Mucosa of descending colon (tissue), 3 donors: ENCODE data around the gene ATP2B3. TPM values are rescaled to one million over a fixed set of nuclear protein-coding genes. Genes with fewer than 3 reads are reported as not detected.

Experiments used
- ATAC-seq: fragments of 200-7000 bp; cut with Tn5 transposase; one replicate; pipeline ENCODE4 v1.9.1; 2020; ENCODE audit warnings: mild to moderate bottlenecking, moderate library complexity
- DNase-seq, 3 donors: peaks; one replicate each; pipeline ENCODE4 v3.0.0-alpha.2; 2020
- H3K36me3 ChIP-seq: fragments of 200-600 bp; one replicate; pipeline ENCODE4 v1.8.0; 2021; ENCODE audit warnings: low read depth, mild to moderate bottlenecking
- H3K4me1 ChIP-seq: fragments of 200-600 bp; one replicate; pipeline ENCODE4 v1.8.0; 2021; ENCODE audit warnings: low read depth, mild to moderate bottlenecking
- H3K4me3 ChIP-seq: fragments of 200-600 bp; one replicate; pipeline ENCODE4 v1.8.0; 2021; ENCODE audit warnings: mild to moderate bottlenecking
- H3K9me3 ChIP-seq: fragments of 200-600 bp; one replicate; pipeline ENCODE4 v1.8.0; 2021; ENCODE audit warnings: mild to moderate bottlenecking
- intact Hi-C, 2 donors: fragments of 100-400 bp; cut with DNase I in 1 of 2; cut with micrococcal nuclease in 1 of 2; formaldehyde crosslinking; loops; one replicate each; pipeline versions ENCODE4 v1.11.0 to v1.11.1; 2022; cut with DNase I, micrococcal nuclease
- total RNA-seq, 3 donors: library from RNA; stranded (reverse); fragmentation: NEBNext Ultra II Directional in 2 of 3; extraction: Animal tissue kit (Norgen Biotek cat#: 25700) in 2 of 3; gene quantifications; one replicate each; pipeline versions ENCODE4 v1.2.1 to v1.2.4, GENCODE V29; 2021 to 2023
- TF ChIP-seq, protein P1 (sequence below): fragments of 200-600 bp; IDR thresholded peaks from one replicate; pipeline ENCODE4 v1.8.0; 2022; ENCODE audit warnings: antibody characterized with exemption, mild to moderate bottlenecking
- donor health status: DM: no; HTN: no; CAD: no; lungs with moderate emphysema.
- donor health status: DM: no; HTN: no; CAD: no.
- donor health status: DM: no; HTN: yes; CAD: no.

Gene ATP2B3
- total RNA-seq, 3 donors from 2014 or later, result 0.07 to 1.1 TPM; not detected in 1

DNA sequence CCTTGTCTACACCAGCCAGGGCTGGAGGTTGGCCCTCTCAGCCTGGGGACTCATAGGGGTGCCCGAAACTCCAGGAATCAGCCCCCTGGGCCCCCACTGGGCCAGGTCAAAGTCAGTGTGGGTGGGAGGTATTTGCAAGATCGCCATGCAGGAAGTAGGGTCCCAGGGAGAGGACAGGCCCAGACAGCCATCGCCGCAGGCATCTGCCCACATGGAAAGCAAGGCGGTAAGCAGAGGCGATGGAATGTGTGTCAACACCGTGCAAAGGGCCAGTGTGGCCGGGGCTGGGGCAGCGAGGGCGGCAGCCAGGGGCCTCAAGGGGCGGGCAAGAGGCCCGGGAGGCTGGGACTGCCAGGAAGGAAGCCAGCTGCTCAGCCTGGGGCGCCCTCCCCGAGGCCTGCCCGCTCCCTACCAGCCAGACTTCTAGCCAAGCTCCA, 110.3 kb downstream of the ATP2B3 start:
- H3K4me3 ChIP-seq, result no peak overlapping the region
- no peak for ATAC-seq
- TF ChIP-seq, protein P1, sequence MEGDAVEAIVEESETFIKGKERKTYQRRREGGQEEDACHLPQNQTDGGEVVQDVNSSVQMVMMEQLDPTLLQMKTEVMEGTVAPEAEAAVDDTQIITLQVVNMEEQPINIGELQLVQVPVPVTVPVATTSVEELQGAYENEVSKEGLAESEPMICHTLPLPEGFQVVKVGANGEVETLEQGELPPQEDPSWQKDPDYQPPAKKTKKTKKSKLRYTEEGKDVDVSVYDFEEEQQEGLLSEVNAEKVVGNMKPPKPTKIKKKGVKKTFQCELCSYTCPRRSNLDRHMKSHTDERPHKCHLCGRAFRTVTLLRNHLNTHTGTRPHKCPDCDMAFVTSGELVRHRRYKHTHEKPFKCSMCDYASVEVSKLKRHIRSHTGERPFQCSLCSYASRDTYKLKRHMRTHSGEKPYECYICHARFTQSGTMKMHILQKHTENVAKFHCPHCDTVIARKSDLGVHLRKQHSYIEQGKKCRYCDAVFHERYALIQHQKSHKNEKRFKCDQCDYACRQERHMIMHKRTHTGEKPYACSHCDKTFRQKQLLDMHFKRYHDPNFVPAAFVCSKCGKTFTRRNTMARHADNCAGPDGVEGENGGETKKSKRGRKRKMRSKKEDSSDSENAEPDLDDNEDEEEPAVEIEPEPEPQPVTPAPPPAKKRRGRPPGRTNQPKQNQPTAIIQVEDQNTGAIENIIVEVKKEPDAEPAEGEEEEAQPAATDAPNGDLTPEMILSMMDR, result no peak
- DNase-seq, result peak in 1 of 3 donors; percentile 36
- H3K9me3 ChIP-seq, result no peaks in the 10 kb centered on the region
- no peaks in the 10 kb centered on the region for H3K36me3 ChIP-seq
- intact Hi-C loops, result no loop called here
- no peaks in the 10 kb centered on the region for H3K4me1 ChIP-seq

DNA sequence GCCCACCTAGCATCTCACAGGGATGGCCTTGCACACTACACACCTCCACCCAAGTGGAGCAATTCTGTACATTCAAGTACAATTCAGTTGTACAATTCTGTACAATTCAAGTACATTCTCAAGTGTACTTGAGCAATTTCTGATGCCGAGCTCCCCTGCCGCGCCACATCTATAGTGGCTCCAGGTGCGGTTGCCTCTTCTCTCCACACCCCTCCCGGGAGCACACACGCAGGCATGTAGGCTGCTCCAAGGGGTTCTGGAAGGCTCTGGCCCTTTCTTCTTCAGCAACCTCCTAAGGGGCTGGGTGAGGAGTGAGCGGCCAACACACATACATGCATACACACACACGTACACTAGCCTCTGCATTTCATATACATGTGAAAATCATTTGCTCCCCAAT, 110.7 kb downstream of the ATP2B3 start:
- H3K4me3 ChIP-seq, result no peak overlapping the region
- no peaks in the 10 kb centered on the region for H3K4me1 ChIP-seq
- no peaks in the 10 kb centered on the region for H3K36me3 ChIP-seq
- intact Hi-C loops, result no loop called here
- TF ChIP-seq, protein P1, result no peak
- ATAC-seq, result no peak
- no peak for DNase-seq
- no peaks in the 10 kb centered on the region for H3K9me3 ChIP-seq

DNA sequence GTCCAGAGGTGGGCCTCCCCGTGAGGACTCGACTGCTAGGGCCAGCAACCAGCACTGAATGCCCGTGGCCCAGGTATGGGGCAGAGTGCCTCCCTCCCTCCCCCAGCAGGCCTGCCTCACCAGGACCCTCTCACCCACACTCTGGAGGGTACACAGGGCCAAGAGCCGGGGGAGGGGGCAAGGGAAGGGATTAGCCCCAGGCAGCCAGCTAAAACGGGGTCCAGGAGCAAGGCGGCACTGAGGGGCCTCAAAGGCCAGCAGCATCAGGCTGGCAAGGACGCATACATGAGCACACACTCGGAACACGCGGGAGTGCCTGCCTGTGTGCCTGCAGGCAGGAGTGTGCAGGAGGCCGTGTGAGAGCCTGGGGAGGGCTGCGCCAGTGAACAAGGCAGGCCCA, 111.2 kb downstream of the ATP2B3 start:
- ATAC-seq, result no peak
- DNase-seq, result peak in 1 of 3 donors; percentile 40
- TF ChIP-seq, protein P1, result no peak

DNA sequence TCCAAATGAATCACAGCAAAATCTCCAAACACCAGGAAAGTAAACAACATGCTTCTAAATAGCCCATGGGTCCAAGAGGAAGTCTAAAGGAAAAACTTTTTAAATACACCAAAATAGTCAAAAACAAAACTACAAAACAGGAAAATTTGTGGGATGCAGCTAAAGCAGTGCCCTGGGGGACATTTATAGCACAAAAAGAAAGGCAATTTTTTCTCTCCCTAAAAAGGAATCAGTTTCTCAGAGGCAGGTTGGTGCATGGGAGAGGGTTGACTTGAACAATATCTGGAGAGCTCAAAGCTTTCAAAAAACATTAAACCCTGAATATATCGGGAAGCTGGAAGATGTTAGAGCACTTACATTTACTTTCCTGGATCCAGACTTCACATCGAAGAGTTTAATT, 113.9 kb downstream of the ATP2B3 start:
- Histone ChIP-seq H3K4me1 (no peaks in the 10 kb centered on the region), H3K36me3 (no peaks in the 10 kb centered on the region), H3K9me3 (no peaks in the 10 kb centered on the region), H3K4me3 (no peak overlapping the region)
- ATAC-seq, result no peak
- no peak for DNase-seq
- TF ChIP-seq, protein P1, result no peak
- intact Hi-C loops, result no loop called here

More for the DNA sequence above, 111.2 kb downstream of the ATP2B3 start:
- Histone ChIP-seq H3K9me3 (no peaks in the 10 kb centered on the region), H3K4me1 (no peaks in the 10 kb centered on the region), H3K4me3 (no peak overlapping the region), H3K36me3 (no peaks in the 10 kb centered on the region)
- intact Hi-C loops, result no loop called here

DNA sequence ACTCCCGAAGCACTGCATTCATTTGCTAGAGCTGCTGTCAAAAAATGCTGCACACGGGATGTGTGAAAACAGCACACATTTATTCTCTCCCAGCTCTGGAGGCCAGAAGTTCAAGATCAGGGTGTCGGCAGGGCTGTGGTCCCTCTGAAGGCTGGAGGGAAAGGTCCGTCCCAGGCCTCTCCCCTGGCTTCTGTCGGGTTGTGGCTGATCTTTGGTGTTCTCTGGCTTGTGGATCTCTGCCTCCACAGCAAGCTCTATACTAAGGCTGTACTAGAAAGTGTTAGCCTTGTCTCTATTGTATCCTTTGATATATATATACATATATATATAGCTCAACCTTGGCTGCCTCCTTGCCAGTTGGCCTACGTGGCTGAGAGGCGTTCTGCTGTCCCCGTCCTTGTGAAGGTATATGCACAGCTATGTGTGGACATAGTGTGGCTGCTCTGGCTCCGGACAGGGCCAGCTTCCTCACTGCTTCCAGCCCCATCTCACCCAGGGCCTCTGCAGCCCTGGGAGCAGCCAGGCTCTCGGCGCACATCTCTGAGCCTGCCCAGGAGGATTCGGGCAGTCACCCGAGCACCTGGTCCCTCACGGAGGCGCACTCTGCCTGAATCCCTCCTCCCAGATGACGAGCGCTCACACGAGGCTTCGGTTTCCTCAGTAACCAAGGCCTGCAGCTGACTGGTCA, 114.6 kb downstream of the ATP2B3 start:
- DNase-seq (no peak), ATAC-seq (no peak)
- no peaks in the 10 kb centered on the region for H3K4me1 ChIP-seq
- TF ChIP-seq, protein P1, result no peak
- no peak overlapping the region for H3K4me3 ChIP-seq
- intact Hi-C loops, result no loop called here
- no peaks in the 10 kb centered on the region for H3K9me3 ChIP-seq
- H3K36me3 ChIP-seq, result no peaks in the 10 kb centered on the region

Other genes starting within 250 kb of the ATP2B3 start
- not detected for gene PNMA6F, start 195.9 kb upstream of the ATP2B3 start, total RNA-seq
- 1 to 10 TPM; 5.2 to 10.0 (median 6.1) TPM for gene ZNF275, start 183.5 kb upstream of the ATP2B3 start, total RNA-seq
- not detected for gene PNMA6E, start 116.3 kb upstream of the ATP2B3 start, total RNA-seq
- gene ZFP92, start 106.2 kb upstream of the ATP2B3 start, total RNA-seq, result 1 to 10 TPM in 1 of 3 donors, under 1 TPM in 2; 0.17 to 1.6 (median 0.22) TPM
- 1 to 10 TPM in 1 of 3 donors, under 1 TPM in 2; 0.55 to 1.2 (median 0.63) TPM for gene TREX2, start 71.6 kb upstream of the ATP2B3 start, total RNA-seq
- 10 to 100 TPM; 14.2 to 22.5 (median 19.5) TPM for gene HAUS7, start 47.1 kb upstream of the ATP2B3 start, total RNA-seq
- gene BGN, start 22.7 kb upstream of the ATP2B3 start, total RNA-seq, result 10 to 100 TPM in 2 of 3 donors, 1 to 10 TPM in 1; 3.5 to 21.8 (median 10.1) TPM
- gene CCNQ, start 81.5 kb downstream of the ATP2B3 start, total RNA-seq, result 10 to 100 TPM; 13.1 to 19.9 (median 16.0) TPM
- not detected for gene DUSP9, start 129.6 kb downstream of the ATP2B3 start, total RNA-seq
- 10 to 100 TPM in 1 of 3 donors, 1 to 10 TPM in 2; 4.6 to 63.0 (median 5.5) TPM for gene PNCK, start 156.2 kb downstream of the ATP2B3 start, total RNA-seq
- 100 to 1,000 TPM; 214 to 313 (median 251) TPM for gene SLC6A8, start 170.3 kb downstream of the ATP2B3 start, total RNA-seq
- 100 to 1,000 TPM; 158 to 209 (median 181) TPM for gene BCAP31, start 206.7 kb downstream of the ATP2B3 start, total RNA-seq
- gene ABCD1, start 207.2 kb downstream of the ATP2B3 start, total RNA-seq, result 10 to 100 TPM; 13.0 to 27.3 (median 13.0) TPM
- 10 to 100 TPM in 1 of 3 donors, 1 to 10 TPM in 2; 3.0 to 44.9 (median 3.3) TPM for gene PLXNB3, start 246.6 kb downstream of the ATP2B3 start, total RNA-seq